HG03342 (cell line): ENCODE results near the gene RAMACL.

Experiments
- ATAC-seq: cut with Tn5 transposase; IDR thresholded peaks from one replicate; pipeline ENCODE4 v1.9.1; 2021; ENCODE audit warnings: mild to moderate bottlenecking, moderate library complexity; ENCODE audit not compliant: unreplicated experiment

RAMACL gene

DNA sequence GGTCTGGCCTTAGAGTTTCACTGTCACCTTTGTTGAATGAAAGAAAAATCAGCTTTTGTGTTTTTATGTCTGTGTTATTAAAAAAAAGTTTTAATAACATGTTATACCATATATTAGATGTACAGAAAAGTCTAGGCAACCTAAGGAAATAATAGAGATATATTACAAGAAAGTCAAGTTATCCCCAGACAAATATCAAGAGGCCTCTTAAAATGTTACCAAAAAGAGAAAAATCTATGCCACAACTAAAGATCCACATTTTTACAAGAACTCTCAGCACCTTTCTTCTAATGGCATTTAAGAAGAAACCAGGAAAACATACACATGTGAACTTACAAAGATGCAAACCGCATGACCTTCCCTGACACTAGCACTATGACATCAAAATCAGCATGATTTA is 26.8 kb downstream of the RAMACL start:
- ATAC-seq = no peak

GRCh38 chr6:166559211-166559610 is 27.3 kb downstream of the RAMACL start:
- ATAC-seq = no peak

GRCh38 chr6:166558156-166559005 is 28.1 kb downstream of the RAMACL start:
- no peak for ATAC-seq

DNA sequence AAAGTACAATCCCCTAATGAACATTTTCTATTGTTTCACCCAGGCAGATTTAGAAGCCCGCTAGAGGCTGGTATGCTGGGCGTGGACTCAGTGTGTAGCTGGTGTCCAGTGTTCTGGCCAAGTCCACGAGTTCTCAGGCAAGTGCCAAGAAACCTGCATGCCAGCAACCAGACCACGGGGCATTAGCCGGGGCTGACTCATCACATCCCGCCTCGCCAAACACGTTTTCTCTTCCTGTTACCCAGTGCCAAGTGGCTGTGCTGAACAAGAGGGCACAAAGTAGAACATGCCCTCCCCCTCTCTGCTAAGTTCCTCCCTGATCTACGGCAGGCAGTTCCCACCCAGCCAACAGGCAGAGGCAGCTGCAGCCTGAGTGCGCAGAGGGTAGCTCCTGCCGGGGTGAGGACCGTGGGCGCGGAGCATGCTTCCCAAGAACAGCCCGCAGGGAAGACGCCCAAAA is 29.6 kb downstream of the RAMACL start:
- no peak for ATAC-seq

DNA sequence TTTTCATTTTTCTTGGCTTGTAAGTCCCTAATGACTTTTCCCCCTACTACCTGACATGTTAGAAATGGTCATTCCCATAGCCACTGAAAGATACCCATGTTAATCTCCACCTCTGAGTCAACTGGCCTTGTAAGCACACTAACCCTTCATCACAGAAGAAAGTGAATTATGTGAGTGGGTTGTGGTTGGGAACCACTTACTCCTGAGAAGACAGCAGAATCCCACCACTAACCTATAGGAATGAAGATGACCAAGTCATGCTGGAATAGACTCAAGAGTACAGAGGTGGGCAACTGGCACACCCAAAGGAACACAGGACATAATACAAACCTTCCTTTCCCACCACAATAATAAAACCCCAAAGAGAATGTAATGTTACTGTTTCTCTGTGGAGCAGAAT is 30.1 kb downstream of the RAMACL start:
- ATAC-seq = no peak

DNA sequence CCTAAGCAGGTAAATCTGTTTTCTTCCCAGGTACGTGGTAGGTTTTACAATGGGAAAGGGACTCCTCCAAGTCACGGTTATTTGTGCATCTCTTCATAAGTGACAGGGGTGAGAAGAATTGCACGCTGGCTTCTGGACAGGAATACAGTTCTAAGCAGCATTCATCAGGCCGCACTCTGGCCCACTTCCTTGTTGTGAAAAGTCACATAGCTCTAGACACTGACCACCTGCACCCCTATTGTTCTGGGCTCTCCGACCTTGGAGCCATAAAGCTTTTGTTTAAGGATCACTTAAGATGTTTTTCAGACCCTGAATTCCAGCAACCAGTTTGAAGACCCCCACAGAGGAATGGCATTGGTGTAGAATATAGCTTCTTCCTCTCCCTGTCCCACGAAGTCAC is 31.4 kb downstream of the RAMACL start:
- ATAC-seq = no peak

DNA sequence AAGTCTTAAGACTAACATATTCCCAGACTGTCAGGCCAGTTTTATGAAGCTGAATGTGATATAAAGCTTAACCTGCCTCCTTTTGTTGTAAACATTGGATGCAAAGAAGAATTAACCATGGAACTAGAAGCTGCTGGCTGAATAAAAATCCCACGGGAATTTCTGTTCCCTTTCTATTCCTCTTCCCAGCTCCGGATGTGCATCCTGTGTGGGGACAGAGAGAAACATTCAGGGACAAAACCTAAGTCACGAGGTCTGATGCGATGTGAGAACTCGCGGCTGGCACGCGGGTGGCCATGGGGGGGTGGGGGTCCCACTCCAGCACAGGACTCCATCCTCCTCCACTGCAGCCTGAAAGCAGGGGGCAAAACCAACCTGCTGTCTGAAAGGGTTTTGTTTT is 32.2 kb downstream of the RAMACL start:
- ATAC-seq = no peak

GRCh38 chr6:166553563-166554271 is 32.8 kb downstream of the RAMACL start:
- no peak for ATAC-seq

DNA sequence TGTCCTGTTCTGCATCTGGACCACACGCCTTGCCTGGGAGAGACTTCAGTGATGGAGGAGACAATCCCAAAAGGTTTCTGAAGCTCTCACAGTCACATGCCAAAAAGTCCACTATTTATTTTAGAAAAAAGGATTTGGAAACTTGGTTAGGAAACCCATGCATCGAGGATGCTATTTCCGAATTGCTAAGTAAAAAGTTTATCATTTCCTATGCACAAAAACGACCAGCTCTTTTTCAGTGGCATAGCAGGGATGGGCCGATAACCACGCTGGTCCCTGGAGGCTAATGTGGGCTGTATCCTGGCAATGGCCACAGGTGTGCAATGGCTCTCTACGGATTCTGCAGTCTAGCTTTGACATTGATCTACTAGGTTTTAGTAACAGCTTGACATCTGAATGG is 33.9 kb downstream of the RAMACL start:
- ATAC-seq = no peak

- no peak for ATAC-seq
These were observed 34.6 kb downstream of the RAMACL start for GRCh38 chr6:166551754-166552495.

- ATAC-seq = no peak
These were observed 39.8 kb downstream of the RAMACL start for GRCh38 chr6:166546653-166547052.

GRCh38 chr6:166545156-166546034 is 41.1 kb downstream of the RAMACL start:
- ATAC-seq = no peak

DNA sequence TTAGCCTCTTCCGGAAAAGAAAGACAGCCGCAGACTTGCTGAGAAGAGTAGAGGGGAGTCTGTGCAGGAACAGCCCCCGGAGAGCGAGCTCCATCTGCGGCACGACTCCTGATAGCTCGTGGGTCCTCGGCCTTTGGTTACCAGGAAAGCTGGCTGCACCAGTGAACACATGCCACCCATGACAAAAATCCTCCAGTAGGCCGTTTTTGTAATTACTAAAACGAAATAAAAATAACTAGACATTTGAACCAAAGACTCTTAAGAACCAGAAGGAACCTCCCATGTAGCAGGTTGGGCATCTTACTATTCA is 42.2 kb downstream of the RAMACL start:
- no peak for ATAC-seq

DNA sequence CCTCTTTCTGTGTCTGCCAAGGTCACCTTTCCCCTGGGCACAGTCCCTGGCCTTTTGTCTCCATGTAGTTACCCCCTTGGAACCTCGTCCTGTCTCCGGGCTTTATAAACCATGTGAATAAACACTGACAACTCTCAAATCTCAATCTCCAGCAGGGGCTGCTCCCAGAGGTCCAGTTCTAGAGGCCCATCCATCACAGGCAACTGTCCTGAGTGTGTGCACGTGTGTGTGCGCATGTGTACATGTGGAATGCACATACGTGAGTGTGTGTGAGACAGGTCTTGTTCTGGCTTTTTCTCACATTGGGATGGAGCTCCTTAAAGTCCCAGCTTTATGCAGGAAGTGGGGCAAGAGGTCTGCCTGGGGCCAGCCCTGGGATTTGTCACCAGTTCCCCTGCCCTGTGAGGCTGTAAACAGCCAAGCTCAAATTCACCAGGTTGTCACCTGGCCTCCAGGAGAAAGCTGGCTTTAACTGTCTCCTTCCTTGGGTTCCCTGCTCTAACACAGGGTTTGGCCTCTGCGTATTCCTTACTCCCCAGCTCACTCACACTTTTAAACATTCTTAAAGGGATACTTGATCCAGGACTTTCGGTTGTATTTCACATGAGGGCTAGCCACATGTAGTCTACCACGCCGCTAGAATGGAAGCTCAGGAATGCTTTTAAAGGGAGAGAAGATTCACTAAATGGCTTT is 42.7 kb downstream of the RAMACL start:
- no peak for ATAC-seq

GRCh38 chr6:166542580-166542912 is 43.9 kb downstream of the RAMACL start:
- ATAC-seq = no peak

GRCh38 chr6:166541876-166542579 is 44.5 kb downstream of the RAMACL start:
- ATAC-seq = no peak

DNA sequence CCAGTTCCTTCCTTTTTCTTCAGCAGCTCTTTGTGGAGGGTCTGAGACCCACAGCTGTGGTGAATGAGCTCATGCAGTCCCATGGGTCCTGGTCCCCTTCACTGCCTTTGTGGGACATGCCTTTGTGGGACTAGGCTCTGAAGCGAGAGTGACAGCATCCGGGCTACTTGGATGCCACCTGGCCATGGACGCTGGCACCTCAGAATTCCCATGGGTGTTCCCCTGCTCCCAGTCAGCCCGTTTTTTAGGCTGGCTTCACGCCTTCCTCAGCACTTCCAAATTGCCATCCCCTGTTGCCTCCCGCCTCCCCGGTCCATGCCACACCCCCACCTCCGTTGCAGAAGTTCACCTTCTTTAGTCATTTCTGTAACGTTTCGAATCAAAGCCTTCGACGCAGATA is 45.1 kb downstream of the RAMACL start:
- ATAC-seq = no peak

DNA sequence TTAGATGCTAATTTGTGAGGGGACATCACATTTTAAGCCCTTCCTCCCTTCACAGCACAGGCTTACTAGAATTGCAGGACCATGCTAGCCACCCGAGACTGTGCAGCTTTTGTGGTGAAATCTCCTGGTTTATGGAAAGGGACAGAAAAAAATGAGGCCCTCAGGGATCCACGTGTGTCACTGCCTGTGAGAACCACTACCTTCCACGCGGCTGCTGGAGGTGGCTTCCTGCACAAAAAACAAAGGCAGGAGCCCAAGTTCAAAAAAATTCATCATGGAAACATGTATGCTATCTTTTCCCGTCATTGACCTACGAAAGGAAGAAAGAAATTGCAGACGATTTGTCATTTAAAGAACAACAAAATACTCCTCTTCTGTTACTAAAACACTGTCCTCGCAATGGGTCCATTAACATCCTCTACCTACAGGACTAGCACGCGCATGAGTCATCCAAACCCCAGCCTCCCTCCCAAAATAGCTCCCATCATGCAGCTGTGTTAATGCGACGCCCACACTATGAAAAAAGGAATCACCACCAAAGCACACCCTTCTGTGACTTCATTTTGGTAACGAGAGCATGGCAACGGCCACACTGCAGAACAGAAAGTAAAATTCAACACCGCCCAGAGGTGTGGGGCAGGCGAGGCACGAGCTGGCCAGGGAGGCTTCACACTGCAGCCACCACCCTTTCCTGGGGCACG is 45.7 kb downstream of the RAMACL start:
- peak; percentile 94 for ATAC-seq

DNA sequence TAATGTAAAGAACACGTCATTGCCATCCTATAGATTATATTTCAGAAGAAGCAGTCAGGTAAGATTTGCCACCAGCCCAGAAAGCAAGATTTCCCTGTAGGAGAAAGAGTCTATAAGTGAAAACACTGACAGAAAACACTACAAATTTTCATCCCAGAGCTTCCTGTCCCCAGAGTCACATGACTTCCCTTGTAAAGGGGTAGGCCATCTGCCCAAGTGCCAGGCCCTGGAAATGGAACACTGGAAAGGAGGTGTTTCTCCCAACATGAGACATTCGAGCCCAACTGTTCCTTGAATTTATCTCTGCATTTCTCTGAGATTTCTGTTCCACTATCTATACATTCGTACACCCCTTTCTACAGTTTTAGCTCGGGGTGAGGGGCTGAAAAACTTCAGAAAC is 46.9 kb downstream of the RAMACL start:
- no peak for ATAC-seq
